CD4-positive, alpha-beta T cell treated with Interleukin-12 subunit alpha and Interleukin-12 subunit beta, for 1 hour (primary cell): ENCODE results near the gene MGA.

Source experiments
- DNase-seq: peaks from one replicate; pipeline ENCODE4 v3.0.0-alpha.2; 2020

Gene MGA

GRCh38 chr15:41660235-41661077, at the start of gene MGA:
Gene MGA, plus strand, starts transcription at chr15:41660405.
- DNase-seq, result peak; percentile 94

- DNase-seq, result no peak
These were observed 39.5 kb upstream of the MGA start for GRCh38 chr15:41620536-41621199.

- DNase-seq, result peak; percentile 84
These were observed 38.7 kb upstream of the MGA start for GRCh38 chr15:41621200-41622193.

DNA sequence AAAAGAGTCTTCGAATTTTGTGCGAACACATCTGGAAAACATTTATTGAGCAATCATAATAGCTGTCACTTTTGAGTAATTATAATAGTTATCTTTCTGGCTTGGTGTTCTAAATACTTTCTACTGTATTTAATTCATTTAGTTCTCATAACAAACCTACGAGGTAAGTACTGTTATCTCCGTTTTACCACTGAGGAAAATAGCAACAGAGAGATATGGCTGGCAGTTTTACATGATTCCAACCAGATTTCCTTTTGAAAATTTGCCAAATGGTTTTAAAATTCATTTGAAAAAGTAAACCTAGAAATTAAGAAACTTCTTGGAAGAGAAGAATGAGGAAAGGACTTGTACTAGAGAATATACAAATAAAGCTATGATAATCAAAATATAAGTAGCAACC, 37.3 kb upstream of the MGA start:
- no peak for DNase-seq

- no peak for DNase-seq
These were observed 33.0 kb upstream of the MGA start for GRCh38 chr15:41627203-41627602.

- DNase-seq, result no peak
These were observed 30.7 kb upstream of the MGA start for GRCh38 chr15:41629463-41629862.

DNA sequence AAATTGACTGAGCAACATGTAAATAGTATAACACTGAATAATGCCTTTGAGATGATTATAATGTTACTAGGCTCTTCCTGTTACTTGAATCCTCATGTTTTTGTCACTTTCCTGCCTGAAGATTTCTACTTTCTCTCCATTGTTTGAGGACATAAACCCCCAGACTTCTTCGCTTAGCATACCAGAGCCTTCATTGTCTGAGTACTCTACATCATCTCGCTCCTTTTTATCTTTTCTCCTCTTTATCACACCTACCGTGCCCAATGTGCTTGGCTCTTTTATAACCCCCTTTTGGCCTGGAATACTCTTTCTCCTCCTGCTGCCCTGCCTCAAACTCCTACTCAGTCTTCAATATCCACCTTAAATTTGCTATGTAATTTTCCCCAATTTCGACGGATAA, 30.3 kb upstream of the MGA start:
- DNase-seq, result no peak

- no peak for DNase-seq
These were observed 29.5 kb upstream of the MGA start for GRCh38 chr15:41630616-41631217.

GRCh38 chr15:41631880-41632470, 28.2 kb upstream of the MGA start:
- no peak for DNase-seq

- no peak for DNase-seq
These were observed 26.6 kb upstream of the MGA start for GRCh38 chr15:41633609-41634008.

GRCh38 chr15:41634072-41634626, 26.1 kb upstream of the MGA start:
- DNase-seq, result no peak

- no peak for DNase-seq
These were observed 23.1 kb upstream of the MGA start for GRCh38 chr15:41637086-41637485.

DNA sequence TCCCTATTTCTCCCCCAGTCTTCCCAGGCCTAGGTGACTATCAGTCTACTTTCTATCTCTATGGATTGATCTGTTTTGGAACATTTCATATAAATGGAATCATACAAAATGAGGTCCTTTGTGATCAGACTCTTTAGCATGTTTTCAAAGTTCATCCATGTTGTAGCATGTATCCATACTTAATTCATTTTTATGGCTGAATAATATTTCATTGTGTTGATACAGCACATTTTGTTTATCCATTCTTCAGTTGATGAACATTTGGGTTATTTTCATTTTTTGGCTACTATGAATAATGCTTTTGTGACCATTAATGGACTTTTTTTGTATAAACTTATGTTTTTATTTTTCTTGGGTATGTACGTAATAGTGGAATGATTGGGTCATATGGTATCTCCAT, 19.2 kb upstream of the MGA start:
- no peak for DNase-seq

DNA sequence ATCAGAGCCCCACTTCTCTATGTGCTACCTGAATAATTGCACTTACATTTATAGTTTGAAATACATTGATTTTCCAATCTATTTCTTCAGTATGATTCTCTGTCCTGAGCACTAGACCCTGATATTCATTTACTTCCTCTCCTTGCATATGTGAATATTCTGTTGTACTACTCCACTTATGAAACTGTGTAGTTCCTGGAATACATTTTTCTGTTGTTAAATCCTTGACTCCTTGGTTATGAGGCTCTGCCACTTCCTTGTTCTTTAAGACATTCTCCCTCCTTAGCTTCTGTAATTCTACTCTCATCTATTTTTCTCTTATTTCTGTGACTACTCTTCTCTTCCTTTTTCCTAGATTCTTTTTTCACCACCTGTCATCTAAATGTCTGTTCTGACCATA, 12.9 kb upstream of the MGA start:
- DNase-seq, result no peak

DNA sequence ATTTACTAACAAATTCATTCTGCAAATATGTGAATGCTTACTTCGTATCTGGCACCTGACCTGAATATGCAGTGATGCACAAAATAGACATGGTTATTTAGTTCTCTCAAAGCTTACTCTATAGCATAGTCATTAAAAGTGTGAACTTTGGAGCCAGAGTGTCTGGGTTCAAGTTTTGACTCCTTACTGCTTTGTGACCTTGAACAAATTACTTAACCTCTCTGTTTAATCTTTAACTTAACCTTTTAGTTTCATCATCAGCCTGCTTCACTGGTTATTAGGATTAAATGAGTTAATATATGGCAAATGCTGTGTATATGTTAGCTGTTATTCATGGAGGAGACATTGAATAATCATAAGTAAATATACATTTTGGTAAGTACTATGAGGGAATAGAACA, 12.1 kb upstream of the MGA start:
- DNase-seq, result no peak

- DNase-seq, result no peak
These were observed 11.4 kb upstream of the MGA start for GRCh38 chr15:41648770-41649169.

GRCh38 chr15:41650806-41651205, 9.4 kb upstream of the MGA start:
- DNase-seq, result no peak

GRCh38 chr15:41651373-41651772, 8.8 kb upstream of the MGA start:
- DNase-seq, result no peak

- no peak for DNase-seq
These were observed 6.4 kb upstream of the MGA start for GRCh38 chr15:41653760-41654159.

- DNase-seq, result no peak
These were observed 4.5 kb upstream of the MGA start for GRCh38 chr15:41655716-41656115.

- no peak for DNase-seq
These were observed 4.0 kb upstream of the MGA start for GRCh38 chr15:41656188-41656587.

DNA sequence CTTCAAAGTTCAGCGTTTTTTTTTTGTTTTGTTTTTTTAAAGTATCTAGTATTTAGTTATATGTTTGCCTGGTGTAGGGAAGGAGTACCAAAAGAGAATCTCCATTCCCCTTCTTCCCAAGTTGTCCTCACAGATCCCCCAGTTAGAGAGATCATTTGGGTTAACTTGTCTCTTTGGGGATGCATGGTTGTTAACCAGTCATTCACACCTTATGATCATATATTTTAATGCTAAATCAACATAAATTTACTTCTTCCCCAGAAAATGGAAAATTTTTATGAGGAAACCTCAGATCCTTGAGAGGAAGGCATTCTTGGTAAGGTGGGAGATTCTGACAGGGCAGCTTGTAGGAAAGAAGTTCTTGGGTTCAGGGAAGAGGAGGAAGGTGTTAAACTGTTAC, 1.5 kb upstream of the MGA start:
- no peak for DNase-seq
